Upper lobe of left lung (tissue), 4 donors: ENCODE measurements around the gene DNAAF5.

Experiments used
- POLR2AphosphoS5 ChIP-seq, 2 donors: sonication (generic); formaldehyde crosslinking; IDR thresholded peaks; one replicate each; pipeline ENCODE4 v1.5.1; 2017; ENCODE audit warnings: antibody characterized with exemption in 2 of 2
- TF ChIP-seq, protein P1 (sequence below), 6 experiments: fragments of 450-650 bp in 4 of 6; fragments of 200-600 bp in 2 of 6; sonication (generic) in 2 of 6; IDR thresholded peaks; one replicate each; pipeline ENCODE4 v1.5.1; 2016 to 2019; ENCODE audit warnings: antibody characterized with exemption in 6 of 6

DNA sequence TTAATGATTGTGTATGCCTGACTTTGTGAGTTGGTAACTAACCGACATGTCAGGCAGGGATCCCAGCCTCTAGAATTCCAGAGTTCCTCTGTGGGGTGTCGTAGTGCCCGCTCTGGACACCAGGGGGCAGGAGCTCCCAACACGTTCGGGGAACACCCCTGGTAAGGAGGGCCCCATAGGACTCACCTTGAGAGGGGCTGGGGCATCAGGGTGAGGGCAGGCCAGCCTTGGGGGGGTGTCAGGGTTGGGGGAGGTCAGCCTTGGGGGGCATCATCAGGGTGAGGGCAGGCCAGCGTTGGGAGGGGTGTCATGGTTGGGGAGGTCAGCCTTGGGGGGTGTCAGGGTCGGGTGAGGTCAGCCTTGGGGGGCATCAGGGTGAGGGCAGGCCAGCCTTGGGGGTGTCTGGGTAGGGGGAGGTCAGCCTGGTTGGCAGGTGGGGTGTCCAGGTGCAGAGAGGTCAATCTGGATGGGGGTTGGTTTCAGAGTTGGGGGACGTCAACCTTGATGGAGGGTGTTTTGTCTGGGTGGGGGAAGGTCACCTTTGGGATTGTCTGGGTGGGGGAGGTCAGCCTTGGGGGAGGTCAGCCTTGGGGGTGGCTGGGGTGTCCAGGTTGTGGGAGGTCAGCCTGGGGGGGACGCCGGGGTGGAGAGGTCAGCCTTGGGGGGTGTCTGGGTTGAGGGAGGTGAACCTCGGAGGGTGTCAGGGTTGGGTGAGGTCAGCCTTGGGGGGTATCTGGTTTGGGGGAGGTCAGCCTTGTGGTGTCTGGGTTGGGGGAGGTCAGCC, 60.2 kb downstream of the DNAAF5 start:
- no peak for TF ChIP-seq POLR2AphosphoS5 (IDR thresholded peaks at IDR 0.05)
- TF ChIP-seq, protein P1, sequence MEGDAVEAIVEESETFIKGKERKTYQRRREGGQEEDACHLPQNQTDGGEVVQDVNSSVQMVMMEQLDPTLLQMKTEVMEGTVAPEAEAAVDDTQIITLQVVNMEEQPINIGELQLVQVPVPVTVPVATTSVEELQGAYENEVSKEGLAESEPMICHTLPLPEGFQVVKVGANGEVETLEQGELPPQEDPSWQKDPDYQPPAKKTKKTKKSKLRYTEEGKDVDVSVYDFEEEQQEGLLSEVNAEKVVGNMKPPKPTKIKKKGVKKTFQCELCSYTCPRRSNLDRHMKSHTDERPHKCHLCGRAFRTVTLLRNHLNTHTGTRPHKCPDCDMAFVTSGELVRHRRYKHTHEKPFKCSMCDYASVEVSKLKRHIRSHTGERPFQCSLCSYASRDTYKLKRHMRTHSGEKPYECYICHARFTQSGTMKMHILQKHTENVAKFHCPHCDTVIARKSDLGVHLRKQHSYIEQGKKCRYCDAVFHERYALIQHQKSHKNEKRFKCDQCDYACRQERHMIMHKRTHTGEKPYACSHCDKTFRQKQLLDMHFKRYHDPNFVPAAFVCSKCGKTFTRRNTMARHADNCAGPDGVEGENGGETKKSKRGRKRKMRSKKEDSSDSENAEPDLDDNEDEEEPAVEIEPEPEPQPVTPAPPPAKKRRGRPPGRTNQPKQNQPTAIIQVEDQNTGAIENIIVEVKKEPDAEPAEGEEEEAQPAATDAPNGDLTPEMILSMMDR (IDR thresholded peaks at IDR 0.05), result peak; percentile 79 to 86 (median 84)
